ENCODE results near the gene NBPF3. TPM values are rescaled to one million over a fixed set of nuclear protein-coding genes. Genes with fewer than 3 reads are reported as not detected.
"Not testable (repeated sequence)": the region's sequence is repeated elsewhere in the genome, so short reads cannot be mapped to it uniquely, and the experiment has no call there.

Gene NBPF3
- total RNA-seq, 6 experiments from 2014 or later: 1.2 to 5.3 (median 2.3) TPM

GRCh38 chr1:21457654-21458053, 17.7 kb downstream of the NBPF3 start:
- H3K9me3 ChIP-seq: no peaks in the 10 kb centered on the region
- no peaks in the 10 kb centered on the region for H3K36me3 ChIP-seq
- intact Hi-C loops (cut with DNase I): no loop called here
- no peaks in the 10 kb centered on the region for H3K4me1 ChIP-seq
- no peak for ATAC-seq
- no peaks in the 10 kb centered on the region for H3K27me3 ChIP-seq
- TF ChIP-seq POLR2A (IDR thresholded peaks at IDR 0.05) (no peak), CTCF (IDR thresholded peaks at IDR 0.05) (no peak)
- no peak overlapping the region for H3K4me3 ChIP-seq
- DNase-seq: no peak
- WGBS (ENCODE audit: insufficient coverage, low coverage, low lambda C conversion rate, missing lambda C conversion rate): no CpG with 5 or more reads among the region's 1 CpG
- H3K27ac ChIP-seq: no peak overlapping the region

GRCh38 chr1:21465127-21465526, 25.2 kb downstream of the NBPF3 start:
- H3K27me3 ChIP-seq; H3K9me3 ChIP-seq; H3K4me1 ChIP-seq; intact Hi-C loops (cut with DNase I); H3K36me3 ChIP-seq; H3K27ac ChIP-seq; DNase-seq; ATAC-seq; H3K4me3 ChIP-seq: not testable (repeated sequence)

GRCh38 chr1:21467946-21468345, 28.0 kb downstream of the NBPF3 start:
- H3K4me3 ChIP-seq; H3K27me3 ChIP-seq; ATAC-seq; H3K9me3 ChIP-seq; intact Hi-C loops (cut with DNase I); H3K27ac ChIP-seq; DNase-seq; H3K4me1 ChIP-seq; H3K36me3 ChIP-seq: not testable (repeated sequence)
- WGBS (ENCODE audit: insufficient coverage, low coverage, low lambda C conversion rate, missing lambda C conversion rate): 58% methylated on average over 4 of the region's 4 CpGs

- ATAC-seq (no peak), DNase-seq (no peak)
- no peak overlapping the region for H3K4me3 ChIP-seq
- H3K9me3 ChIP-seq: no peaks in the 10 kb centered on the region
- intact Hi-C loops (cut with DNase I): no loop called here
- H3K27me3 ChIP-seq: no peaks in the 10 kb centered on the region
- H3K4me1 ChIP-seq: no peaks in the 10 kb centered on the region
- H3K36me3 ChIP-seq: no peaks in the 10 kb centered on the region
- 37% methylated on average over 8 of the region's 10 CpGs for WGBS (ENCODE audit: insufficient coverage, low coverage, low lambda C conversion rate, missing lambda C conversion rate)
- TF ChIP-seq POLR2A (IDR thresholded peaks at IDR 0.05) (no peak), CTCF (IDR thresholded peaks at IDR 0.05) (peak in 1 of 4 donors; percentile 9)
- H3K27ac ChIP-seq: no peak overlapping the region
These were observed 28.7 kb downstream of the NBPF3 start for GRCh38 chr1:21468599-21468998.

- no peak for TF ChIP-seq POLR2A (IDR thresholded peaks at IDR 0.05)
- TF ChIP-seq CTCF (IDR thresholded peaks at IDR 0.05): no peak
- intact Hi-C loops (cut with DNase I): no loop called here
- DNase-seq (no peak), ATAC-seq (no peak)
- no peaks in the 10 kb centered on the region for H3K4me1 ChIP-seq
- H3K4me3 ChIP-seq: no peak overlapping the region
- no CpG with 5 or more reads among the region's 9 CpGs for WGBS (ENCODE audit: insufficient coverage, low coverage, low lambda C conversion rate, missing lambda C conversion rate)
- H3K9me3 ChIP-seq: no peaks in the 10 kb centered on the region
- no peak overlapping the region for H3K27ac ChIP-seq
- H3K27me3 ChIP-seq: no peaks in the 10 kb centered on the region
- no peaks in the 10 kb centered on the region for H3K36me3 ChIP-seq
These were observed 29.6 kb downstream of the NBPF3 start for GRCh38 chr1:21469581-21469980.

- no peaks in the 10 kb centered on the region for H3K4me1 ChIP-seq
- ATAC-seq (no peak), DNase-seq (no peak)
- no peak for TF ChIP-seq CTCF (IDR thresholded peaks at IDR 0.05)
- TF ChIP-seq POLR2A (IDR thresholded peaks at IDR 0.05): no peak
- H3K9me3 ChIP-seq: no peaks in the 10 kb centered on the region
- H3K36me3 ChIP-seq: no peaks in the 10 kb centered on the region
- H3K27me3 ChIP-seq: no peaks in the 10 kb centered on the region
- intact Hi-C loops (cut with DNase I): no loop called here
- 88% methylated on average over 3 of the region's 5 CpGs for WGBS (ENCODE audit: insufficient coverage, low coverage, low lambda C conversion rate, missing lambda C conversion rate)
- H3K27ac ChIP-seq: no peak overlapping the region
- no peak overlapping the region for H3K4me3 ChIP-seq
These were observed 32.9 kb downstream of the NBPF3 start for GRCh38 chr1:21472861-21473260.
